Measurements from ENCODE around the gene CDK6. TPM values are rescaled to one million over a fixed set of nuclear protein-coding genes. Genes with fewer than 3 reads are reported as not detected.
A peak's percentile ranks its signal among the peaks of the same experiment; 100 is the strongest.

Gene CDK6
- total RNA-seq, 1 experiment from 2014 or later = 38.7 TPM

DNA sequence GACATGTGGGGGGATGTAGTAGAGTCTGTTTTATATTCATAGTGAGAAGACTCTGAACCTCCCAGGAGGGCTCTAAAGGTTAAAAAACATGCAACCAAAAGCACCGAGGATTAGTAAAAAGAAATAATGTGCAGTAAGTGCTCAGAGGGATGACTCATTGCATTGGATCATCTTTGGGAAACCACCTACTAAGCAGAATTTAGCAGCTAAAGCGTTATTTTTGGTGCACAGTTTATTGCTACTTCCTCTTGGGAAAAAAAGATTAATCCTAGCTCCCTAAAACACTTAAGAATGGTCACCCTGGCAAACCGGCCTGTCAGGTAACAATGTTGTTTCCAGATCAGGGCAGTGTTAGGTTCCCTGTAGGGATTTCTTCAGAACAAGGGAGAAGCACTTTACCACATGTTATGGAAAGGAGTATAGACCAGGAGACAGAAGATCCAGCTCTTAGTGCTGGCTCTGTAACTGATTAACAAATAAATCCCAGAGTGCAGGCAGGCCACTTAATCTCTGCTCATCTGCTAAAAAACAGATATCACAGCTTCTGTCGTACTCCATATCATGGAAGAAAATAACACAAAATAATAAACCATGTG lies 201.4 kb downstream of the CDK6 start:
- H3K27ac ChIP-seq (ENCODE audit: low read length) = peak overlapping the region; percentile 73
- BruUV-seq (replicated peaks) = no TSS peak
- H3K79me2 ChIP-seq (ENCODE audit: low read length) = 0 out of 2 replicates have a peak, but pooled peaks cover 6% of the 10 kb centered on the region
- ChIA-PET POLR2A (ENCODE audit: unreplicated experiment) (no interaction called here), CTCF (interaction anchor here (1.0 kb wide), 1 partner anchor 197 kb away, joined by 5 read pairs; no protein-coding TSS in a partner anchor)
- TF ChIP-seq, protein P1, sequence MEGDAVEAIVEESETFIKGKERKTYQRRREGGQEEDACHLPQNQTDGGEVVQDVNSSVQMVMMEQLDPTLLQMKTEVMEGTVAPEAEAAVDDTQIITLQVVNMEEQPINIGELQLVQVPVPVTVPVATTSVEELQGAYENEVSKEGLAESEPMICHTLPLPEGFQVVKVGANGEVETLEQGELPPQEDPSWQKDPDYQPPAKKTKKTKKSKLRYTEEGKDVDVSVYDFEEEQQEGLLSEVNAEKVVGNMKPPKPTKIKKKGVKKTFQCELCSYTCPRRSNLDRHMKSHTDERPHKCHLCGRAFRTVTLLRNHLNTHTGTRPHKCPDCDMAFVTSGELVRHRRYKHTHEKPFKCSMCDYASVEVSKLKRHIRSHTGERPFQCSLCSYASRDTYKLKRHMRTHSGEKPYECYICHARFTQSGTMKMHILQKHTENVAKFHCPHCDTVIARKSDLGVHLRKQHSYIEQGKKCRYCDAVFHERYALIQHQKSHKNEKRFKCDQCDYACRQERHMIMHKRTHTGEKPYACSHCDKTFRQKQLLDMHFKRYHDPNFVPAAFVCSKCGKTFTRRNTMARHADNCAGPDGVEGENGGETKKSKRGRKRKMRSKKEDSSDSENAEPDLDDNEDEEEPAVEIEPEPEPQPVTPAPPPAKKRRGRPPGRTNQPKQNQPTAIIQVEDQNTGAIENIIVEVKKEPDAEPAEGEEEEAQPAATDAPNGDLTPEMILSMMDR (conservative IDR thresholded peaks at IDR 0.05; ENCODE audit: low read depth, low read length) = no peak
- TF ChIP-seq EZH2 (IDR thresholded peaks at IDR 0.05; ENCODE audit: low read length, unreplicated experiment) (no peak), EZH2phosphoT487 (IDR thresholded peaks at IDR 0.05; ENCODE audit: borderline replicate concordance, low read length) (no peak)
- intact Hi-C loops (cut with micrococcal nuclease) = loop anchor here (5.0 kb wide), 2 partner anchors 147 to 267 kb away; no protein-coding TSS in a partner anchor
- no peaks in the 10 kb centered on the region for H3K36me3 ChIP-seq (ENCODE audit: low read depth, low read length)
- peaks cover 13% of the 10 kb centered on the region for H3F3A ChIP-seq (ENCODE audit: low read length, unreplicated experiment)
- H3K27me3 ChIP-seq (ENCODE audit: low read length) = no peaks in the 10 kb centered on the region
- H3K9me3 ChIP-seq (ENCODE audit: low read length) = no peaks in the 10 kb centered on the region
- no peak overlapping the region for H3K4me3 ChIP-seq (ENCODE audit: low read length)
- peak overlapping the region; percentile 42 for H3K9ac ChIP-seq (ENCODE audit: low read length)
- H4K20me1 ChIP-seq (ENCODE audit: low read length) = peaks cover 4% of the 10 kb centered on the region; the same call in 1 of the 2 replicates
- H3K4me1 ChIP-seq (ENCODE audit: insufficient read depth, low read length) = peaks cover 37% of the 10 kb centered on the region
- H3K9me2 ChIP-seq (replicated peaks; ENCODE audit: low read length) = no peaks in the 10 kb centered on the region
- peak; percentile 70 for DNase-seq
- peak; percentile 33 for ATAC-seq
- H2AFZ ChIP-seq (ENCODE audit: low read length) = peak overlapping the region; percentile 33
- H3K4me2 ChIP-seq (ENCODE audit: low read length) = peak overlapping the region; percentile 57

DNA sequence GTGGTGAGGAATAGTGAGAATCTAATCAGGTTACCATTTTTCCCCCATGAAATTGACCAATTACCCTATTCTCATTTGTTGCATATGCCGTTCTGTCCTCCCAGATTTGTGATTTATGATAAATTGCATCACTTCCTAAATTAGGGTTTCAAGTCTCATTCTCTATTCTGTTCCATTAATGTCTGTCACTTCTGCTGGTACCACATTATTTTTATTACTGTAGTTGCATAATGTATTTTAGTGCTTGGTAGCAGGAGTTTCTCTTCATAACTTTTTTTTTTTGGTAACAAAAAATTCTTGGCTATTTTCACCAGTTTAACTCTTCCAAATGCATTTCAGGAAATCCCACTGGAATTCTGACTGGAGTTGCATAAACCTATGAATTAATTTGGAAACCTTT lies 202.2 kb downstream of the CDK6 start:
- Histone ChIP-seq H3K36me3 (ENCODE audit: low read depth, low read length) (no peaks in the 10 kb centered on the region), H3K4me2 (ENCODE audit: low read length) (peak overlapping the region; percentile 76), H3K9me2 (replicated peaks; ENCODE audit: low read length) (no peaks in the 10 kb centered on the region), H3K9me3 (ENCODE audit: low read length) (no peaks in the 10 kb centered on the region), H3K79me2 (ENCODE audit: low read length) (0 out of 2 replicates have a peak, but pooled peaks cover 9% of the 10 kb centered on the region), H3K9ac (ENCODE audit: low read length) (0 out of 2 replicates have a peak overlapping the region, but pooled peaks have one; percentile 20), H3K4me1 (ENCODE audit: insufficient read depth, low read length) (peaks cover 44% of the 10 kb centered on the region), H3K4me3 (ENCODE audit: low read length) (no peak overlapping the region), H4K20me1 (ENCODE audit: low read length) (peaks cover 4% of the 10 kb centered on the region; the same call in 1 of the 2 replicates), H2AFZ (ENCODE audit: low read length) (no peak overlapping the region), H3K27me3 (ENCODE audit: low read length) (no peaks in the 10 kb centered on the region), H3F3A (ENCODE audit: low read length, unreplicated experiment) (peaks cover 13% of the 10 kb centered on the region), H3K27ac (ENCODE audit: low read length) (peak overlapping the region; percentile 73)
- BruUV-seq (replicated peaks) = no TSS peak
- ATAC-seq (no peak), DNase-seq (no peak)
- ChIA-PET CTCF (interaction anchor here (1.2 kb wide), 1 partner anchor 13 kb away, joined by 3 read pairs; no protein-coding TSS in a partner anchor), POLR2A (ENCODE audit: unreplicated experiment) (no interaction called here)
- intact Hi-C loops (cut with micrococcal nuclease) = loop anchor here (5.0 kb wide), 2 partner anchors 148 to 268 kb away; no protein-coding TSS in a partner anchor
- TF ChIP-seq EZH2phosphoT487 (IDR thresholded peaks at IDR 0.05; ENCODE audit: borderline replicate concordance, low read length) = no peak
- no peak for TF ChIP-seq EZH2 (IDR thresholded peaks at IDR 0.05; ENCODE audit: low read length, unreplicated experiment)
- TF ChIP-seq, protein P1 (conservative IDR thresholded peaks at IDR 0.05; ENCODE audit: low read depth, low read length) = no peak
